H1 (cell line): ENCODE data around the gene SLX9. TPM values are rescaled to one million over a fixed set of nuclear protein-coding genes. Genes with fewer than 3 reads are reported as not detected.

ENCODE experiments used
- ASH2L ChIP-seq: fragments of 200-600, 300-600 bp; sonication (generic); IDR thresholded peaks from one replicate; pipeline ENCODE4 v1.7.1; 2017; ENCODE audit warnings: low read length
- KDM1A ChIP-seq: fragments of 200-600, 300-600 bp; sonication (generic); IDR thresholded peaks from 2 replicates; pipeline ENCODE4 v1.7.1; 2016; ENCODE audit warnings: mild to moderate bottlenecking, low read length, borderline replicate concordance
- NRF1 ChIP-seq: IDR thresholded peaks from 2 replicates; pipeline ENCODE4 v1.6.1; 2011; ENCODE audit warnings: mild to moderate bottlenecking, low read depth, low read length, improper control_type of control experiment
- POLR2A ChIP-seq, 2 experiments: IDR thresholded peaks; 1 replicate in 1 of 2; 2 replicates in 1 of 2; pipeline ENCODE4 v1.6.1; 2011; ENCODE audit warnings: low read depth in 2 of 2, low read length in 2 of 2, mild to moderate bottlenecking in 2 of 2; ENCODE audit errors: control extremely low read depth in 1 of 2
- SIX5 ChIP-seq: IDR thresholded peaks from 2 replicates; pipeline ENCODE4 v1.6.1; 2011; ENCODE audit warnings: mild to moderate bottlenecking, low read depth, low read length
- TEAD4 ChIP-seq: IDR thresholded peaks from 2 replicates; pipeline ENCODE4 v1.6.1; 2012; ENCODE audit warnings: low read depth, low read length, inconsistent platforms, mixed read lengths
- YY1 ChIP-seq: IDR thresholded peaks from 2 replicates; pipeline ENCODE4 v1.6.1; 2011; ENCODE audit warnings: low read depth, mild to moderate bottlenecking, low read length
- polyA plus RNA-seq, 7 experiments: library from polyadenylated mRNA; depleted of rRNA in 3 of 7; stranded (reverse) in 5 of 7; unstranded in 2 of 7; fragments of >200 nt in 5 of 7; fragments of 200-250 nt in 2 of 7; gene quantifications; 1 replicate in 5 of 7; 2 replicates in 1 of 7; 4 replicates in 1 of 7; pipeline versions ENCODE4 v1.2.1 to v1.2.3, GENCODE V29; 2011 to 2013; ENCODE audit warnings: missing spikeins in 2 of 7, mixed read lengths in 2 of 7
- total RNA-seq: library from RNA; stranded (reverse); fragmentation: NEBNext Ultra II Directional; extraction: Animal tissue kit (Norgen Biotek cat#: 25700); gene quantifications from 2 replicates; pipeline ENCODE4 v1.2.1, GENCODE V29; 2021

Gene SLX9
- total and polyA plus RNA-seq, 2 of the 8 experiments (the other 6 are each of a cell fraction or from before 2014, with no cell fraction given) = 17.7 to 57.3 TPM

- no peak for TF ChIP-seq SIX5
- TF ChIP-seq NRF1 = no peak
- TF ChIP-seq POLR2A (IDR thresholded peaks at IDR 0.05; ENCODE audit: control extremely low read depth in 1 of 2, low read depth in 2 of 2, low read length in 2 of 2) = no peak
- no peak for TF ChIP-seq YY1
- TF ChIP-seq ASH2L = no peak
- TF ChIP-seq KDM1A = no peak
- no peak for TF ChIP-seq TEAD4
Observed at GRCh38 chr21:44956356-44957046, 16.7 kb downstream of the SLX9 start (continued).
